A549 (cell line): ENCODE results near the gene FCMR. TPM values are rescaled to one million over a fixed set of nuclear protein-coding genes. Genes with fewer than 3 reads are reported as not detected.
"Not testable (repeated sequence)": the region's sequence is repeated elsewhere in the genome, so short reads cannot be mapped to it uniquely, and the experiment has no call there.

Source experiments
- ATAC-seq, 2 experiments: fragments of 200-7000 bp in 1 of 2; fragments of >200 bp in 1 of 2; cut with Nextera tagmentation in 1 of 2; cut with Tn5 transposase in 1 of 2; 3 replicates each; pipeline versions ENCODE4 v1.8.0 to v1.9.1; 2018 to 2020; ENCODE audit warnings: mild to moderate bottlenecking in 1 of 2, moderate library complexity in 1 of 2
- CTCF ChIA-PET: fragments of 300-600 bp; sonication (Branson Sonifier 250); formaldehyde crosslinking; extraction: SDS; loops from one replicate; lab custom pipeline; 2021; ENCODE audit warnings: antibody characterized with exemption, inconsistent platforms; lab: Yijun Ruan, JAX
- POLR2A ChIA-PET: fragments of 350-600 bp; formaldehyde crosslinking; extraction: SDS; loops from one replicate; lab custom pipeline; 2021; ENCODE audit warnings: antibody characterized with exemption, inconsistent platforms; lab: Yijun Ruan, JAX
- DNase-seq, 2 experiments: peaks; one replicate each; pipeline versions ENCODE4 v3.0.0 to v3.0.0-alpha.2; 2011 to 2016; ENCODE audit warnings: low read depth in 1 of 2, low spot score in 1 of 2
- FAIRE-seq: peaks from 2 replicates; lab custom pipeline; 2011; peaks lifted over from hg19 to GRCh38; lab: Jason Lieb, UNC
- H3K27ac ChIP-seq, 2 experiments: fragments of >200 bp; sonication (Bioruptor Twin); formaldehyde crosslinking; 3 replicates each; pipeline ENCODE4 v1.5.1; 2016 to 2017
- H3K4me1 ChIP-seq: fragments of >200 bp; sonication (Bioruptor Twin); formaldehyde crosslinking; 3 replicates; pipeline ENCODE4 v1.6.1; 2016
- H3K4me2 ChIP-seq: fragments of >200 bp; sonication (Bioruptor Twin); formaldehyde crosslinking; 3 replicates; pipeline ENCODE4 v1.6.1; 2016
- H3K4me3 ChIP-seq: fragments of >200 bp; sonication (Bioruptor Twin); formaldehyde crosslinking; 3 replicates; pipeline ENCODE4 v1.5.1; 2016
- H3K9me3 ChIP-seq: fragments of >200 bp; sonication (Bioruptor Twin); formaldehyde crosslinking; 3 replicates; pipeline ENCODE4 v1.6.1; 2016
- CBX8 ChIP-seq: fragments of 200-600 bp; sonication (generic); IDR thresholded peaks from 2 replicates; pipeline ENCODE4 v1.6.1; 2016
- FOXS1 ChIP-seq: fragments of 250-450 bp; sonication (Bioruptor Pico); IDR thresholded peaks from 2 replicates; pipeline ENCODE4 v1.5.0; 2020; ENCODE audit warnings: mild to moderate bottlenecking, moderate library complexity
- HDAC2 ChIP-seq: fragments of 200-600 bp; sonication (generic); IDR thresholded peaks from 2 replicates; pipeline ENCODE4 v1.6.1; 2016
- HOXA7 ChIP-seq: fragments of 250-450 bp; sonication (Bioruptor Pico); IDR thresholded peaks from 2 replicates; pipeline ENCODE4 v1.5.0; 2020; ENCODE audit warnings: mild to moderate bottlenecking, moderate library complexity
- KDM5A ChIP-seq: fragments of 200-600 bp; sonication (generic); IDR thresholded peaks from 2 replicates; pipeline ENCODE4 v1.6.1; 2016; ENCODE audit warnings: antibody characterized with exemption, mild to moderate bottlenecking
- RAD21 ChIP-seq, 2 experiments: fragments of >200 bp in 1 of 2; sonication (Bioruptor Twin) in 1 of 2; formaldehyde crosslinking in 1 of 2; IDR thresholded peaks in 1 of 2; conservative IDR thresholded peaks in 1 of 2; 2 replicates in 1 of 2; 3 replicates in 1 of 2; pipeline ENCODE4 v1.6.1; 2012 to 2018; ENCODE audit warnings: inconsistent platforms in 1 of 2
- RNF2 ChIP-seq: fragments of 200-600 bp; sonication (generic); IDR thresholded peaks from 2 replicates; pipeline ENCODE4 v1.6.1; 2016; ENCODE audit warnings: low read depth, mild to moderate bottlenecking, antibody characterized with exemption, moderate library complexity, borderline replicate concordance
- ZC3H11A ChIP-seq: fragments of 450-650 bp; IDR thresholded peaks from 2 replicates; pipeline ENCODE4 v1.6.1; 2014; ENCODE audit warnings: antibody characterized with exemption, mild to moderate bottlenecking
- ZFP36 ChIP-seq: fragments of 450-650 bp; IDR thresholded peaks from 2 replicates; pipeline ENCODE4 v1.6.1; 2014; ENCODE audit warnings: borderline replicate concordance; ENCODE audit not compliant: partially characterized antibody
- ZNF302 ChIP-seq: fragments of 250-450 bp; sonication (Bioruptor Pico); IDR thresholded peaks from 2 replicates; pipeline ENCODE4 v1.9.0; 2021; ENCODE audit warnings: inconsistent platforms, mild to moderate bottlenecking, moderate library complexity
- WGBS: methylation state at CpG from one replicate; pipeline ENCODE4 v1.1.6; 2017; ENCODE audit errors: missing lambda C conversion rate; 5-methylcytosine and 5-hydroxymethylcytosine counted together
- polyA plus RNA-seq, 4 experiments: library from polyadenylated mRNA; depleted of rRNA in 3 of 4; stranded (reverse); fragments of >200 nt; fragmentation: RNase III in 1 of 4; extraction: RNeasy Plus Mini Kit Qiagen cat#74134 plus additional on column Dnase treatment in 1 of 4; gene quantifications; 2 replicates in 3 of 4; 3 replicates in 1 of 4; pipeline ENCODE4 v1.2.3, GENCODE V29; 2011 to 2017
- TF ChIP-seq, protein P1 (sequence below): fragments of 250-450 bp; sonication (Bioruptor Pico); IDR thresholded peaks from 2 replicates; pipeline ENCODE4 v1.5.0; 2020; ENCODE audit warnings: low read depth, mild to moderate bottlenecking, moderate library complexity
- TF ChIP-seq, protein P2 (sequence below): fragments of >200 bp; sonication (Bioruptor Twin); formaldehyde crosslinking; IDR thresholded peaks from 2 replicates; pipeline ENCODE4 v1.6.1; 2016
- TF ChIP-seq, protein P3 (sequence below): IDR thresholded peaks from 2 replicates; pipeline ENCODE4 v1.6.1; 2012
- TF ChIP-seq, protein P4 (sequence below): fragments of 200-600 bp; sonication (generic); IDR thresholded peaks from 2 replicates; pipeline ENCODE4 v1.6.1; 2016; ENCODE audit warnings: antibody characterized with exemption, mild to moderate bottlenecking, moderate library complexity

The FCMR gene
- polyA plus RNA-seq, 2 of the 4 experiments (the other 2 are of a cell fraction) = 0.19 to 0.93 TPM

DNA sequence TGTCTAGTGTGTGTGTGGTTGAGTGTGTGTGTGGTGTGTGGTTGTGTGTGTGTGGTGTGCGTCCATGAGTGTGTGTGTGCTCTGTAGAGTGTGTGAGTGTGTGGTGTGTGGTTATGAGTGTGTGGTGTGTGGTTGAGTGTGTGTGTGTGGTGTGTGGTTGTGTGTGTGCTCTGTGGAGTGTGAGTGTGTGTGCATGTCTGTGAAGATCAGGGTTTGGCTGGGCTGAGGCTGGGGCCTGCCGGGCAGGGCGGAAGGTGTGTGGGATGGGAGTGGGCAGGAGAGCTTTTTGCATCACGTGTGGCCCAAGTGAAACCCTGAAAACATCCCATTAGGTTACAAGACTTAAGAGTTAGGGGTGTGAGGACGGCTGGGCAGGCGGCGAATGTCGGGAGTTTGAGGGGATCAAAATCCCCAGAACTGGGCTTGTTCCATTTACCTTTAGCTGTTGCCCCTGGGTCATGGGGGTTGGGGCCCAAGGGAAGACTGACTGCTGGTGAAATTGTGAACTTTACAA, 2.9 kb upstream of the FCMR start:
- peak; percentile 13 to 19; a peak in 3 of 6 replicates for ATAC-seq
- POLR2A ChIA-PET = no interaction called here
- FAIRE-seq = no peak

DNA sequence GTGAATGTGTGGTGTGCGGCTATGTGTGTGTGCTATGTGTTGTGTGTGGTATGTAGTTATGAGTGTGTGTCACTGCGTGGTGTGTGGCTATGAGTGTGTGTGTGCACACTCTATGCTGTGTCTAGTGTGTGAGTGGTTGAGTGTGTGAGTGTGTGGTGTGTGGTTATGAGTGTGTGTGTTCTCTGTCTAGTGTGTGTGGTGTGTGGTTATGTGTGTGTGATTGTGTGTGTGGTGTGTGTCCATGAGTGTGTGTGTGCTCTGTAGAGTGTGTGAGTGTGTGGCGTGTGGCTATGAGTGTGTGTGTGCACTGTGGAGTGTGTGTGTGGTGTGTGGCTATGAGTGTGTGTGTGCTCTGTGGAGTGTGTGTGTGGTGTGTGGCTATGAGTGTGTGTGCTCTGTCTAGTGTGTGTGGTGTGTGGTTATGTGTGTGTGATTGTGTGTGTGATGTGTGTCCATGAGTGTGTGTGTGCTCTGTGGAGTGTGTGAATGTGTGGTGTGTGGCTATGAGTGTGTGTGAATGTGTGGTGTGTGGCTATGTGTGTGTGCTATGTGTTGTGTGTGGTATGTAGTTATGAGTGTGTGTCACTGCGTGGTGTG, 2.3 kb upstream of the FCMR start:
- H3K4me3 ChIP-seq, POLR2A ChIA-PET, H3K4me2 ChIP-seq, H3K9me3 ChIP-seq, H3K4me1 ChIP-seq, DNase-seq: not testable (repeated sequence)
- H3K27ac ChIP-seq = peak overlapping the region in 1 of 2 experiments; percentile 39; a peak in 1 of 6 replicates
- ATAC-seq (peak in 1 of 2 experiments; percentile 28; a peak in 1 of 6 replicates), FAIRE-seq (peak; percentile 28)
- 80% methylated on average over 4 of the region's 4 CpGs for WGBS
- CTCF ChIA-PET = interaction anchor here (0.6 to 1.4 kb wide), 3 partner anchors 12 to 14 kb away, joined by 3 to 6 read pairs (median 3); no protein-coding TSS in a partner anchor

More for the DNA sequence above, 2.9 kb upstream of the FCMR start:
- WGBS = 86% methylated on average over 8 of the region's 8 CpGs
- no peaks in the 10 kb centered on the region for H3K9me3 ChIP-seq
- no peak for DNase-seq
- H3K4me3 ChIP-seq = no peak overlapping the region
- TF ChIP-seq FOXS1 (CRISPR knock-in tag) (no peak), HDAC2 (no peak), RNF2 (no peak), HOXA7 (CRISPR knock-in tag) (no peak), RAD21 (conservative IDR thresholded peaks at IDR 0.05 in 1 of 2, IDR thresholded peaks at IDR 0.05 in 1 of 2) (no peak), ZC3H11A (no peak), KDM5A (no peak), ZFP36 (no peak), CBX8 (no peak), ZNF302 (no peak)
- TF ChIP-seq, protein P1, sequence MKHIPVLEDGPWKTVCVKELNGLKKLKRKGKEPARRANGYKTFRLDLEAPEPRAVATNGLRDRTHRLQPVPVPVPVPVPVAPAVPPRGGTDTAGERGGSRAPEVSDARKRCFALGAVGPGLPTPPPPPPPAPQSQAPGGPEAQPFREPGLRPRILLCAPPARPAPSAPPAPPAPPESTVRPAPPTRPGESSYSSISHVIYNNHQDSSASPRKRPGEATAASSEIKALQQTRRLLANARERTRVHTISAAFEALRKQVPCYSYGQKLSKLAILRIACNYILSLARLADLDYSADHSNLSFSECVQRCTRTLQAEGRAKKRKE (CRISPR knock-in tag) = no peak
- TF ChIP-seq, protein P2, sequence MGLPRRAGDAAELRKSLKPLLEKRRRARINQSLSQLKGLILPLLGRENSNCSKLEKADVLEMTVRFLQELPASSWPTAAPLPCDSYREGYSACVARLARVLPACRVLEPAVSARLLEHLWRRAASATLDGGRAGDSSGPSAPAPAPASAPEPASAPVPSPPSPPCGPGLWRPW = no peak
- TF ChIP-seq, protein P3, sequence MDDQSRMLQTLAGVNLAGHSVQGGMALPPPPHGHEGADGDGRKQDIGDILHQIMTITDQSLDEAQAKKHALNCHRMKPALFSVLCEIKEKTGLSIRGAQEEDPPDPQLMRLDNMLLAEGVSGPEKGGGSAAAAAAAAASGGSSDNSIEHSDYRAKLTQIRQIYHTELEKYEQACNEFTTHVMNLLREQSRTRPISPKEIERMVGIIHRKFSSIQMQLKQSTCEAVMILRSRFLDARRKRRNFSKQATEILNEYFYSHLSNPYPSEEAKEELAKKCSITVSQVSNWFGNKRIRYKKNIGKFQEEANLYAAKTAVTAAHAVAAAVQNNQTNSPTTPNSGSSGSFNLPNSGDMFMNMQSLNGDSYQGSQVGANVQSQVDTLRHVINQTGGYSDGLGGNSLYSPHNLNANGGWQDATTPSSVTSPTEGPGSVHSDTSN = no peak
- TF ChIP-seq, protein P4, sequence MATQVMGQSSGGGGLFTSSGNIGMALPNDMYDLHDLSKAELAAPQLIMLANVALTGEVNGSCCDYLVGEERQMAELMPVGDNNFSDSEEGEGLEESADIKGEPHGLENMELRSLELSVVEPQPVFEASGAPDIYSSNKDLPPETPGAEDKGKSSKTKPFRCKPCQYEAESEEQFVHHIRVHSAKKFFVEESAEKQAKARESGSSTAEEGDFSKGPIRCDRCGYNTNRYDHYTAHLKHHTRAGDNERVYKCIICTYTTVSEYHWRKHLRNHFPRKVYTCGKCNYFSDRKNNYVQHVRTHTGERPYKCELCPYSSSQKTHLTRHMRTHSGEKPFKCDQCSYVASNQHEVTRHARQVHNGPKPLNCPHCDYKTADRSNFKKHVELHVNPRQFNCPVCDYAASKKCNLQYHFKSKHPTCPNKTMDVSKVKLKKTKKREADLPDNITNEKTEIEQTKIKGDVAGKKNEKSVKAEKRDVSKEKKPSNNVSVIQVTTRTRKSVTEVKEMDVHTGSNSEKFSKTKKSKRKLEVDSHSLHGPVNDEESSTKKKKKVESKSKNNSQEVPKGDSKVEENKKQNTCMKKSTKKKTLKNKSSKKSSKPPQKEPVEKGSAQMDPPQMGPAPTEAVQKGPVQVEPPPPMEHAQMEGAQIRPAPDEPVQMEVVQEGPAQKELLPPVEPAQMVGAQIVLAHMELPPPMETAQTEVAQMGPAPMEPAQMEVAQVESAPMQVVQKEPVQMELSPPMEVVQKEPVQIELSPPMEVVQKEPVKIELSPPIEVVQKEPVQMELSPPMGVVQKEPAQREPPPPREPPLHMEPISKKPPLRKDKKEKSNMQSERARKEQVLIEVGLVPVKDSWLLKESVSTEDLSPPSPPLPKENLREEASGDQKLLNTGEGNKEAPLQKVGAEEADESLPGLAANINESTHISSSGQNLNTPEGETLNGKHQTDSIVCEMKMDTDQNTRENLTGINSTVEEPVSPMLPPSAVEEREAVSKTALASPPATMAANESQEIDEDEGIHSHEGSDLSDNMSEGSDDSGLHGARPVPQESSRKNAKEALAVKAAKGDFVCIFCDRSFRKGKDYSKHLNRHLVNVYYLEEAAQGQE = no peak
- TF ChIP-seq, all 56 proteins: peak for 0
- no peak overlapping the region for H3K27ac ChIP-seq
- H3K4me2 ChIP-seq = no peak overlapping the region
- CTCF ChIA-PET = interaction anchor here (0.6 to 1.7 kb wide), 7 partner anchors 12 to 190 kb away, joined by 3 to 6 read pairs (median 3); no protein-coding TSS in a partner anchor
- H3K4me1 ChIP-seq = peaks cover 10% of the 10 kb centered on the region
